ENCODE measurements around the gene CNOT2.

- TF ChIP-seq FOXP2 (optimal IDR thresholded peaks at IDR 0.05; ENCODE audit: borderline replicate concordance, extremely low read depth, extremely low read length, insufficient read depth), result no peak
- TF ChIP-seq POLR2AphosphoS5 (IDR thresholded peaks at IDR 0.05; ENCODE audit: low read depth, low read length), result no peak
- no peak for TF ChIP-seq TAF1 (IDR thresholded peaks at IDR 0.05; ENCODE audit: borderline replicate concordance, insufficient read depth, low read length)
Observed at GRCh38 chr12:70402597-70402996, 159.4 kb downstream of the CNOT2 start.
